Prostate gland (tissue), 2 donors: ENCODE data around the gene L3MBTL4. TPM values are rescaled to one million over a fixed set of nuclear protein-coding genes. Genes with fewer than 3 reads are reported as not detected.

Experiments
- DNase-seq: peaks from one replicate; pipeline ENCODE4 v3.0.0-alpha.2; 2019; ENCODE audit warnings: low spot score
- H3K27ac ChIP-seq, 2 donors: fragments of 200-600 bp; sonication (generic); 2 replicates each; pipeline ENCODE4 v1.5.1; 2017 to 2019
- H3K27me3 ChIP-seq: fragments of 200-600 bp; sonication (generic); replicated peaks from 2 replicates; pipeline ENCODE4 v1.5.1; 2019; ENCODE audit not compliant: insufficient read depth
- H3K36me3 ChIP-seq, 2 donors: fragments of 200-600 bp; sonication (generic); 1 replicate in 1 of 2; 2 replicates in 1 of 2; pipeline versions ENCODE4 v1.5.1 to v1.8.1; 2017 to 2019
- H3K4me1 ChIP-seq: fragments of 200-600 bp; sonication (generic); replicated peaks from 2 replicates; pipeline ENCODE4 v1.5.1; 2019
- H3K4me3 ChIP-seq, 2 donors: fragments of 200-600 bp; sonication (generic); 2 replicates each; pipeline ENCODE4 v1.5.1; 2017 to 2019
- H3K9me3 ChIP-seq: fragments of 200-600 bp; sonication (generic); 2 replicates; pipeline ENCODE4 v1.5.1; 2017
- POLR2A ChIP-seq: fragments of 450-650 bp; IDR thresholded peaks from one replicate; pipeline ENCODE4 v1.6.1; 2016; ENCODE audit warnings: antibody characterized with exemption, mild to moderate bottlenecking
- POLR2AphosphoS5 ChIP-seq: sonication (generic); formaldehyde crosslinking; IDR thresholded peaks from one replicate; pipeline ENCODE4 v1.6.1; 2017; ENCODE audit warnings: antibody characterized with exemption
- WGBS: methylation state at CpG from one replicate; pipeline ENCODE4 v1.1.5; 2018; 5-methylcytosine and 5-hydroxymethylcytosine counted together
- intact Hi-C: fragments of 100-400 bp; cut with DNase I; formaldehyde crosslinking; loops from one replicate; pipeline ENCODE4 v1.14.2; 2022
- total RNA-seq, 2 donors: library from RNA; depleted of rRNA; stranded (reverse); fragments of >200 nt; gene quantifications; one replicate each; pipeline ENCODE4 v1.1.0, GENCODE V29; 2016
- TF ChIP-seq, protein P1 (sequence below), 4 experiments: fragments of 200-600 bp in 2 of 4; fragments of 450-650 bp in 2 of 4; sonication (generic) in 2 of 4; IDR thresholded peaks; 1 replicate in 3 of 4; 2 replicates in 1 of 4; pipeline ENCODE4 v1.5.1; 2016 to 2019; ENCODE audit warnings: antibody characterized with exemption in 4 of 4, mild to moderate bottlenecking in 2 of 4, moderate library complexity in 2 of 4

The L3MBTL4 gene
- total RNA-seq, 2 donors from 2014 or later, result 3.5 to 20.5 TPM

DNA sequence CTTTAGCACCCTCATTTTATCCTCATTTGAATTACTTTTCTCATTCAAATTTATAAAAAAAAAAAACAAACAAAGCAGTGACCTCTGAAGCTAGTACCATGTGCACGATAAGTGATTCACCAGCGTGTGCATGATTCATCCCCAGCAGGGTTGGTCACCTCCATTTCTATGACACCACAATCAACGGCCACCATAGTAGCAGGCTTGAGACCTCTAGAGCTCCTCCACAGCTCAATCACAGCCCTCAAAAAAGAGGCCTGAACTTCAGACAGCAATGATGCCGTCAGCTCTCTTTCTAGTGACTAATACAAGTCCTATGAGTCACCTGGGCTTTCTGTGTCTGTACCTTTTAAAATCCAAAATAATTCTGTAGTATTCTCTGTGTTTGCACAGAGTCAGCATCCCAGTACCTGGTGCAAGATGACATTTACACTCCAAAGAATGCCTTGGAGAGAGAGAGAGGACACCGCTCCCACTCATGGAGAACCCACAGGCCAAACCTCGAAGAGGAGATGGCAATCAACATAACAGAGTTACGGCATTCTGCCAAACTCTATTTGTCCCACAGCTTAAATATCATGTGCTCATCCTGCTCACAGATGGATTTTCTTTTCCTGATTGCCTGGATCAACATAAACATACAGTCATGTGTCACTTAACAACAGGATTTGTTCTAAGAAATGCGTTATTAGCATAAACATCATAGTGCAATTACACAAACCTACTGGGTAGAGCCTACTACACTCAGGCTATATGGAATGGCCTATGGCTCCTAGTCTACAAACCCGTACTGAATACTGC lies 58.7 kb downstream of the L3MBTL4 start:
- WGBS, result 83% methylated on average over 9 of the region's 9 CpGs
- Histone ChIP-seq H3K36me3 (no peaks in the 10 kb centered on the region), H3K4me1 (no peaks in the 10 kb centered on the region), H3K9me3 (no peaks in the 10 kb centered on the region), H3K27me3 (no peaks in the 10 kb centered on the region), H3K4me3 (no peak overlapping the region), H3K27ac (no peak overlapping the region)
- intact Hi-C loops, result no loop called here
- TF ChIP-seq, protein P1, sequence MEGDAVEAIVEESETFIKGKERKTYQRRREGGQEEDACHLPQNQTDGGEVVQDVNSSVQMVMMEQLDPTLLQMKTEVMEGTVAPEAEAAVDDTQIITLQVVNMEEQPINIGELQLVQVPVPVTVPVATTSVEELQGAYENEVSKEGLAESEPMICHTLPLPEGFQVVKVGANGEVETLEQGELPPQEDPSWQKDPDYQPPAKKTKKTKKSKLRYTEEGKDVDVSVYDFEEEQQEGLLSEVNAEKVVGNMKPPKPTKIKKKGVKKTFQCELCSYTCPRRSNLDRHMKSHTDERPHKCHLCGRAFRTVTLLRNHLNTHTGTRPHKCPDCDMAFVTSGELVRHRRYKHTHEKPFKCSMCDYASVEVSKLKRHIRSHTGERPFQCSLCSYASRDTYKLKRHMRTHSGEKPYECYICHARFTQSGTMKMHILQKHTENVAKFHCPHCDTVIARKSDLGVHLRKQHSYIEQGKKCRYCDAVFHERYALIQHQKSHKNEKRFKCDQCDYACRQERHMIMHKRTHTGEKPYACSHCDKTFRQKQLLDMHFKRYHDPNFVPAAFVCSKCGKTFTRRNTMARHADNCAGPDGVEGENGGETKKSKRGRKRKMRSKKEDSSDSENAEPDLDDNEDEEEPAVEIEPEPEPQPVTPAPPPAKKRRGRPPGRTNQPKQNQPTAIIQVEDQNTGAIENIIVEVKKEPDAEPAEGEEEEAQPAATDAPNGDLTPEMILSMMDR (IDR thresholded peaks at IDR 0.05), result no peak
- TF ChIP-seq POLR2A, result no peak
- TF ChIP-seq POLR2AphosphoS5, result no peak
- DNase-seq, result no peak

DNA sequence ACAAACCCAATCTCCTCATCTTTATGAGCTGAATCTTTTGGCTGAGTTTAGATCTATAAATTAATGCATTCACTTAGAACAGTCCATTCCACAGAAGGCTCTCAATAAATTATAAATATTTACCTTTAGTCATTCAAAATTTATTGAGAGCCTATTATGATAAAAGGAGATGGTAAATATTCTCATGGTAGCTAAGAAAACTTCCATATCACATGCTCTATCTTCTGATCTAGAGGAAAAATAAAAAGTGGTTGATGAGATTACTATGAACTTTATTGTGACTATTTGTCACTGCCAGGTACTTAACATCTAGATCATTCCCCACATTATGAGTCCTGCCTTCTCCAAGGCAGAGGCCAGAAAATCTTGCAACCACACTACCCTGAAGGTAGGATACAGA lies 62.4 kb downstream of the L3MBTL4 start:
- Histone ChIP-seq H3K9me3 (no peaks in the 10 kb centered on the region), H3K27ac (no peak overlapping the region), H3K4me1 (no peaks in the 10 kb centered on the region), H3K4me3 (no peak overlapping the region), H3K36me3 (no peaks in the 10 kb centered on the region), H3K27me3 (no peaks in the 10 kb centered on the region)
- TF ChIP-seq POLR2A, result no peak
- TF ChIP-seq, protein P1 (IDR thresholded peaks at IDR 0.05), result no peak
- peak; percentile 32 for TF ChIP-seq POLR2AphosphoS5
- intact Hi-C loops, result no loop called here
- DNase-seq, result no peak

DNA sequence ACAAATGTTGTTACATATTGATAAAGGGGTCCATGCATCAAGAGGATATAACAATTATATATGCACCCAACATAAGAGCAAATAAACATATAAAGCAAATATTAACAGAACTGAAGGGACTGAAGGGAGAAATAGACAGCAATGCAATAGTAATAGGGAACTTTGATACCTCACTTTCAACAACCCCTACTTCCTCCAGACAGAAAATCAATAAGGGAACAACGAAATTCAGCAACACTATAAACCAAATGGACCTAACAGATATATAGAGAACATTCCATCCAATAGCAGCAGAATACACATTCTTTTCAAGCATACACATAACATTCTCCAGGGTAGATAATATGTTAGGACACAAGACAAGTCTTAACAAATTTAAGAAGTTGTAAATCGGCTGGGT lies 71.7 kb downstream of the L3MBTL4 start:
- DNase-seq, result no peak
- Histone ChIP-seq H3K4me1 (no peaks in the 10 kb centered on the region), H3K36me3 (no peaks in the 10 kb centered on the region), H3K27me3 (no peaks in the 10 kb centered on the region), H3K4me3 (no peak overlapping the region), H3K9me3 (no peaks in the 10 kb centered on the region), H3K27ac (no peak overlapping the region)
- intact Hi-C loops, result no loop called here
- WGBS, result 90% methylated on average over 2 of the region's 2 CpGs
- TF ChIP-seq, protein P1 (IDR thresholded peaks at IDR 0.05), result no peak
- no peak for TF ChIP-seq POLR2A
- TF ChIP-seq POLR2AphosphoS5, result no peak

DNA sequence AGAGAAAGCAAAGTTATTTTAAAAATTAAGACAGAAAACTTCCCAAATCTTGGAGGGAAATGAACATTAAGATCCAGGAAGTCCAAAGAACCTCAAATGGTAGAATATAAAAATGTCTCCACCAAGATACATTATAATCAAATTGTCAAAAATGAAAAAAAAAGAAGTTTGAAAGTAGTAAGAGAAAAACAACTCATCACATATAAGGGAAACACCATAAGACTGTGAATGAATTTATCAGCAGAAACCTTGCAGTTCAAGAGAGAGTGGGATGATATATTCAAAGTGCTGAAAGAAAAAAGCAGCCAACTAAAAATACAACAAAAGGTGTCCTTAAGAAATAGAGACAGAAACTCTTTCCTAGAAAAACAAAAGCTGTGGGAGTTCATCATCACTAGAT lies 73.0 kb downstream of the L3MBTL4 start:
- H3K9me3 ChIP-seq, result no peaks in the 10 kb centered on the region
- H3K36me3 ChIP-seq, result no peaks in the 10 kb centered on the region
- H3K27me3 ChIP-seq, result no peaks in the 10 kb centered on the region
- intact Hi-C loops, result no loop called here
- no peaks in the 10 kb centered on the region for H3K4me1 ChIP-seq
- DNase-seq, result no peak
- no peak overlapping the region for H3K27ac ChIP-seq
- TF ChIP-seq, protein P1 (IDR thresholded peaks at IDR 0.05), result no peak
- TF ChIP-seq POLR2A (no peak), POLR2AphosphoS5 (no peak)
- no peak overlapping the region for H3K4me3 ChIP-seq

DNA sequence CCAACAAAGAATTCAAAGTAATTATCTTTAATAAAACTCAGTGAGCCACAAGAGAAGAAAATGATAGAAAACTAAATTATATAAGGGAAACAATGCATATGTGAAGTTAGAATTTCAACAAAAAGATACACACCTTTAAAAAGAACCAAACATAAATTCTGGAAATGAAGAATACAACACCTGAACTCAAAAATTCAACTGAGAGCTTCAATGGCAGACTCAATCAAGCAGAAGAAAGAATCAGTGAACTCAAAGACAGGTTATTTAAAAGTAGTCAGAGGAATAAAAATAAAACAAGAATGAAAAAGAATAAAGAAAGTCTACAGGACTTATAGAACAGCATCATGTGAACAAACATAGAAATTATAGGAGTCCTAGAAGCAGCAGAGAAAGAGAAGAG lies 73.4 kb downstream of the L3MBTL4 start:
- H3K4me3 ChIP-seq, result no peak overlapping the region
- no peaks in the 10 kb centered on the region for H3K4me1 ChIP-seq
- no peak for DNase-seq
- no peak overlapping the region for H3K27ac ChIP-seq
- H3K9me3 ChIP-seq, result no peaks in the 10 kb centered on the region
- intact Hi-C loops, result no loop called here
- TF ChIP-seq POLR2A, result no peak
- TF ChIP-seq POLR2AphosphoS5, result no peak
- TF ChIP-seq, protein P1 (IDR thresholded peaks at IDR 0.05), result no peak
- no peaks in the 10 kb centered on the region for H3K36me3 ChIP-seq
- no peaks in the 10 kb centered on the region for H3K27me3 ChIP-seq
